Fibroblast of the conjunctiva (primary cell): ENCODE measurements around the gene MLN.

Experiments used
- DNase-seq: peaks from one replicate; pipeline ENCODE4 v3.0.0-alpha.2; 2010; ENCODE audit warnings: low read depth

Gene MLN

GRCh38 chr6:33752646-33753015 lies 51.2 kb downstream of the MLN start:
- DNase-seq: no peak

- no peak for DNase-seq
Measured at GRCh38 chr6:33751771-33752645, 51.8 kb downstream of the MLN start.

DNA sequence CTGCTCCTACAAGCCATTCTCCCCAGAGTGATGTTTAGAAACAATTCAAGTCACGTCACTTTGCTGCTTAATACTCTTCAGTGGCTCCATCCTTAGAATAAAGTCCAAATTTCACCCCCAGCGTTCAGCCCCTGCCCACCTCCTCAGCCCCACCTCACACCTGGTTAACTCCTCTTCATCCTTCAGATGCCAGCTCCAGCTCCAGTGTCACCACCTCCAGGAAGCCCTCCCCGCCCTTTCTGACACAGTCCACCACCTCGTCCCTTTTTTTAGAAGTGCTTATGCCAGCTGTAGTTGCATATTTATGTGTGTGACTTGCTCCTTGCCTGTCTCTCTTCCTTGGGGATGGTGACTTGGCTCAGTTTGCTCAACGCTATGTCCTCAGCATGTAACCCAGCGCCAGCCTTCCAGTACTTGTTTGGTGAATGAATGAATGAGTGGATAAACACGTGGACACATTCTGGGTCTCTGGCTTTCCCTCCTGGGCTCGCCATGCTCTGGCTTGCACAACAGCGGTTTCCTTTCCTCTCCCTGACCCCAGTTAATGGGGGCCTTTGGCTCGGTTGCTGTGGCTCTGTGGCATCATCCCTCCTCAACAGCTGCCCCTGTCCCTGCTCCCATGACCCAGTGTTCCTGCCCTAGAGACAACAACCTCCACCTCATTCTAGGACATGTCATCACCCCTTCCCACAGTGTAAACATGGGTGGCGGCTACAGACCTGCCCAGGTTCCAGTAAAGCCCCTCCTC lies 53.4 kb downstream of the MLN start:
- no peak for DNase-seq

DNA sequence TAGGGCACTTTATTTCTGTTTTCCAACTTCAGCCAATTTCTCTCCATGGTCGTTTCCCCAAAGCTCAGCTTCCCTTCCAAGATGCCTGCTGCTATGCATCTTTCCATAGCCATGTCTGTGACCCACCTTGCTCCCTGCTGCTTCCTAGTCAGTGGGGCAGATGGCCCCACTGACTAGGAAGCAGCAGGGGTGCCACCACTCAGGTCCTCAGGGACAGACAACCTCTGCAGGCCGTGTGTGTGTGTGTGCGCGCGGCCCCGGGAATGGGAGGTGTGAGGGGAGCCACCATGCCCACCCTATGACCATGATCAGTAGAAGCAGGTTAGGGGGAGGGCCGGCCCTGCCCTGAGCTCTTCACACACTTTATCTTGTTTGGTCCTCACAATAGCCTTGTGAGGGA lies 54.4 kb downstream of the MLN start:
- no peak for DNase-seq

DNA sequence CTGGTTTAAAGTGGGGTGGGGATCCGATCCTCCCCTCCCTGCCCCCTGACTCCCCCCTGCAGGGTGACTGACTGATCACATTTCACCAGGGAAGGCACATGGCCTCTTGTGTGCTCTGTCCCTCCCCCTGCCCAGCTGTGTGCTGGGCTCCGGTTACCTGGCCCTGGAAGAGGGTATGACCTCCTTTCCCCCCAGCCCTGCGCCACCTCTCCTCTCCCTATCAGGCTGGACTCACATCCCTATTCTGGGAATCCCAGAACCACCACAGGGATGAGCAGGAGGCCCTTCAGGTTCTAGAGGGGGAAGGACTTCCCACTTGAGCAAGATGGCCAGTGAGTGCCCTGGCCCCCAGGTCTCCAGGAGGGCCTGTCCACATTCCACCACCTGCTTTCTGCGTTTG lies 55.0 kb downstream of the MLN start:
- DNase-seq: no peak

- DNase-seq: no peak
Measured at GRCh38 chr6:33747823-33748222, 56.0 kb downstream of the MLN start.

DNA sequence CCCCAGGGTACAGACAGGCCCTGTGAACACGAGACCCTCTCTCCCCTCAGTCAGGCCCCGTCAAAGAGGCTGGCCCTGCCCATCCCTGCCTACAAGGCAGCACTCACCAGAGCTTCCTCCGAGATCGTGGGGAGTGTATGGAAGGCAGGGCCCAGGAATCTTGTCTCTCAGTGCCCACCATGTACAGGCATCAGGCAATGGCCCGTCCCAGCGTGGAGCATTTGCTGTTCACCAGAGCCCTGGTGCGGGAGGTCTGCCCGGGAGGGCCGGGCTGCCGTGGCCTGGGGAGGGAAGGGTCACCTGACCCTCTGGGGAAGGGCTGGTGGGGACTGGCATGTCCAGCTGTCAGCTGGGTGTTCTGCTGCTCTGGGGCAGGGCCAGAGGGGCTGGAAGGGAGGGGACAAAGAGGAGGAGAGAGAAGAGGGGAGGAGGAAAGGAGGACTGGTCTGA lies 57.1 kb downstream of the MLN start, which contains the start of gene IP6K3:
Gene IP6K3 (minus strand): TSS at position 255 of the 450 bp plus-strand sequence. CDS start 11,429 bp downstream, outside the sequence.
- DNase-seq: no peak

- peak; percentile 59 for DNase-seq
Measured at GRCh38 chr6:33746036-33746600, 57.7 kb downstream of the MLN start.

GRCh38 chr6:33745548-33745947 lies 58.3 kb downstream of the MLN start:
- DNase-seq: no peak

GRCh38 chr6:33744895-33745546 lies 58.8 kb downstream of the MLN start:
- no peak for DNase-seq
